Activated CD4-positive, alpha-beta T cell treated with anti-CD3 and anti-CD28 coated beads, Interleukin-2, amount 10 ng/mL, durations not matched to agents 24 days and 14 days (primary cell): ENCODE measurements around the gene HDC. TPM values are rescaled to one million over a fixed set of nuclear protein-coding genes. Genes with fewer than 3 reads are reported as not detected.

Source experiments
- DNase-seq: peaks from one replicate; pipeline ENCODE4 v3.0.0; 2022
- H3K27ac Mint-ChIP-seq: one replicate; pipeline ENCODE4 v1.8.0; 2022; ENCODE audit warnings: mild to moderate bottlenecking, mixed read lengths
- H3K27me3 Mint-ChIP-seq: one replicate; pipeline ENCODE4 v1.8.0; 2022; ENCODE audit warnings: mixed read lengths
- H3K36me3 Mint-ChIP-seq: one replicate; pipeline ENCODE4 v1.8.0; 2022; ENCODE audit warnings: low read depth, mild to moderate bottlenecking, mixed read lengths
- H3K4me1 Mint-ChIP-seq: one replicate; pipeline ENCODE4 v1.8.0; 2021; ENCODE audit warnings: mixed read lengths
- H3K4me3 Mint-ChIP-seq: one replicate; pipeline ENCODE4 v1.8.0; 2022; ENCODE audit warnings: mild to moderate bottlenecking, moderate library complexity, mixed read lengths
- H3K9me3 Mint-ChIP-seq: one replicate; pipeline ENCODE4 v1.8.0; 2021; ENCODE audit warnings: mixed read lengths
- intact Hi-C: fragments of 100-400 bp; cut with micrococcal nuclease; formaldehyde crosslinking; loops from one replicate; pipeline ENCODE4 v1.15.1; 2023
- total RNA-seq: library from RNA; stranded (reverse); gene quantifications from 2 replicates; pipeline ENCODE4 v1.2.3, GENCODE V29; 2022

Gene HDC
- total RNA-seq, 1 donor from 2014 or later, result 3.1 TPM

DNA sequence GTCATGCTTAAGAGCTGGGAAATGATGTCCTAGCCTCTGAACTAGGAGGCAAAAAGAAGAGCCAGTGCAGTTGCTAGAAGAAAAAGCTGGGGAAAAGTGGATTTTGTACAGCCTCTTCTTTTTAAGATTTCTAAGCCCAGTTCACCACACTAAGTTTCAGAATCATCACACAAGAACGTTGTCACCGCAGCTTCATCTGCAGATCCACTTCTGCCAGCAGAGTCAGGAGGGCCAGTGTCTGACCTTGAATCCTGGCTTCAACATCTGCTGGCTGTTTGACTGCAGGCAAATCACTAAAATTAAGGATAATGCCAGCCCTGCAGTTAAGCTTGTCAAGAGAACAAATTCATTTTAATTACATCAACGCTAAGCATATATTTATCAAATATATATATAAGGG lies 36.2 kb downstream of the HDC start:
- no peaks in the 10 kb centered on the region for H3K9me3 Mint-ChIP-seq
- H3K27ac Mint-ChIP-seq, result no peak overlapping the region
- no peak overlapping the region for H3K4me3 Mint-ChIP-seq
- peaks cover 6% of the 10 kb centered on the region for H3K4me1 Mint-ChIP-seq
- no peak for DNase-seq
- intact Hi-C loops, result no loop called here
- no peaks in the 10 kb centered on the region for H3K27me3 Mint-ChIP-seq
- peaks cover 66% of the 10 kb centered on the region for H3K36me3 Mint-ChIP-seq

DNA sequence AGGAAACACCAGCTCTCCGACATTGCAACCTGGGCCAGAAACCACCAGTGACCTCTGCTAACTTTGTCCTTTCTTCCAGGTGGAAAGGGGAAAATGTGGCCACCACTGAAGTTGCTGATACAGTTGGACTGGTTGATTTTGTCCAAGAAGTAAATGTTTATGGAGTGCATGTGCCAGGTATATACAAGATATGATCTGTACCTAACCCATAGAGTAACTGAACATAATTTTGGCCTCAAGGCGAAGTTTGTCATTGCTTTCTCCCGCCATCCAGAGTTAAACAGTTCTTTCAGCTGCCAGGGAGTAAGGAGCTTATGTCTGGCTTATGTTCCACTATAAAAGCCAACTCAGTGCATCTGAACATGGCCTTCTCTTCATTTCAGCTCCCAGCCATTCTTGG lies 36.7 kb downstream of the HDC start:
- Mint-ChIP-seq H3K4me3 (no peak overlapping the region), H3K27me3 (no peaks in the 10 kb centered on the region), H3K27ac (no peak overlapping the region), H3K36me3 (peaks cover 62% of the 10 kb centered on the region), H3K4me1 (peaks cover 5% of the 10 kb centered on the region), H3K9me3 (no peaks in the 10 kb centered on the region)
- no peak for DNase-seq
- intact Hi-C loops, result no loop called here

DNA sequence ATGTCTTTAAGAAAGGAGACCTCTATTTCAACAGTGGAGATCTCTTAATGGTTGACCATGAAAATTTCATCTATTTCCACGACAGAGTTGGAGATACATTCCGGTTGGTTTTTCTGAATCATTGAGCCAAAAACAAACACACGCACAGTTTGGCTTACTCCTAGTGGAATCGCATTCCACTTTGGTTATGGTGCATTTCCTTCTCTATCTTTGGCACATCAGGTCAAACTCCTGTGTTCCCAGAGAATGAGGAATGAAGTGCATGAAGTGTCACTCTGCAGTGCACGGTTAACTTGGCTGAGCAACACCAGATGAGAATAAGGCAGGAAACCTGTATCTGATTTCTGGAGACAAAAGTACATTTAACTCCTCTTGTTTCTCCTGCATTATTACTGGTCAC lies 38.5 kb downstream of the HDC start:
- H3K4me1 Mint-ChIP-seq, result peaks cover 2% of the 10 kb centered on the region
- intact Hi-C loops, result no loop called here
- DNase-seq, result no peak
- no peaks in the 10 kb centered on the region for H3K27me3 Mint-ChIP-seq
- peaks cover 64% of the 10 kb centered on the region for H3K36me3 Mint-ChIP-seq
- no peak overlapping the region for H3K27ac Mint-ChIP-seq
- H3K4me3 Mint-ChIP-seq, result no peak overlapping the region
- no peaks in the 10 kb centered on the region for H3K9me3 Mint-ChIP-seq

DNA sequence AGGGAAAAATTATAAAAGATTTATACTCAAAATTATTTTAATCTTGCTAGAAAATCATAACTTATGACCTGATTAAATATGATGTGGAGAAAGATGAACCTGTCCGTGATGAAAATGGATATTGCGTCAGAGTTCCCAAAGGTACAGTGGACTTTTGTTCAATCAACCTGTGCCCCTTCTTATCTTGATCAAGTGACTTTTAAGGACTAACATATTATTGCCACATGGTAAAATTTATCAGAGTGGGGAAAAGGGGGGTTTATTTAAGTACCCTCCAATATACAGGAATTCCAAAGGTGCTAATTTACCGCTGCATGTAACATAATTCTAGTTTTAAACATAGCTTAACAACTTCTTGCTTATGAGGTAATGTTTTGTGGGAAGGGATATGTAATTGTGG lies 39.6 kb downstream of the HDC start:
- H3K4me3 Mint-ChIP-seq, result no peak overlapping the region
- no peaks in the 10 kb centered on the region for H3K27me3 Mint-ChIP-seq
- H3K36me3 Mint-ChIP-seq, result peaks cover 60% of the 10 kb centered on the region
- DNase-seq, result no peak
- intact Hi-C loops, result no loop called here
- H3K9me3 Mint-ChIP-seq, result no peaks in the 10 kb centered on the region
- peaks cover 2% of the 10 kb centered on the region for H3K4me1 Mint-ChIP-seq
- no peak overlapping the region for H3K27ac Mint-ChIP-seq

DNA sequence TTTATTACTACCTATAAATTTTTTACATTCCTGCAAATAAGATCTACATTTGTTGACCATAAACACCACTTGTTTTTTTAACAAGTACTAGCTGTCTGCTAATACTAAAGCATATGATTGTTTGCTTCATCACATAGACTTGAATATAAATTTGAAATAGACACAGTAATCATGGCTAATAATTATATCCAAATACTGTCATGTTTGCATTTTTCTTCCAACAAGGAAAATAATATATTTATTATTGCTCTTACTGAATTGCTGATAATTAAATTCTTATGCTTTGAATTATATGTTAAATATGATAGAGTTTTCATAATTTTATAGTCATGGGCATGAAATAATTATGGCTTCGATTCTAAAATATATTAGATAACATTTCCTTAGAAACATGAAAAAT lies 40.5 kb downstream of the HDC start:
- Mint-ChIP-seq H3K27me3 (no peaks in the 10 kb centered on the region), H3K4me1 (peaks cover 10% of the 10 kb centered on the region), H3K36me3 (peaks cover 61% of the 10 kb centered on the region), H3K4me3 (no peak overlapping the region), H3K9me3 (no peaks in the 10 kb centered on the region), H3K27ac (no peak overlapping the region)
- no peak for DNase-seq
- intact Hi-C loops, result no loop called here

DNA sequence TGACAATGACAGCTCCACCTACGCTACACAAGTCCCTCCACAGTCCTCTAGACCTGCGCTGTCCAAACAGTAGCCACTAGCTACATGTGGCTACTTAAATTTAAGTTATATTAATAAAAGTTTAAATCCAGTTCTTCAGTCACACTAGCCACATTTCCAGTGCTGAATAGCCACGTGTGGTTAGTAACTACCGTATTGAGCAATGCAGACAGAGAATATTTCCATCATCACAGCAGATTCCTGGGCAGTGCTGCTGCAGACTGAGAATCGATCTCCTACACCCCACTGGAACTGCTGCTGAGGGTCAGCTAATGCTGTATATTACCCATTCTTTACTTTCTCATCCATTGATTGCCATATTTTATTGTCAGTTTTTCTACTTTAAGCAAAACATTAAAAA lies 40.9 kb downstream of the HDC start:
- Mint-ChIP-seq H3K27ac (no peak overlapping the region), H3K36me3 (peaks cover 66% of the 10 kb centered on the region), H3K4me1 (peaks cover 14% of the 10 kb centered on the region), H3K27me3 (no peaks in the 10 kb centered on the region), H3K9me3 (no peaks in the 10 kb centered on the region), H3K4me3 (no peak overlapping the region)
- DNase-seq, result no peak
- intact Hi-C loops, result no loop called here

DNA sequence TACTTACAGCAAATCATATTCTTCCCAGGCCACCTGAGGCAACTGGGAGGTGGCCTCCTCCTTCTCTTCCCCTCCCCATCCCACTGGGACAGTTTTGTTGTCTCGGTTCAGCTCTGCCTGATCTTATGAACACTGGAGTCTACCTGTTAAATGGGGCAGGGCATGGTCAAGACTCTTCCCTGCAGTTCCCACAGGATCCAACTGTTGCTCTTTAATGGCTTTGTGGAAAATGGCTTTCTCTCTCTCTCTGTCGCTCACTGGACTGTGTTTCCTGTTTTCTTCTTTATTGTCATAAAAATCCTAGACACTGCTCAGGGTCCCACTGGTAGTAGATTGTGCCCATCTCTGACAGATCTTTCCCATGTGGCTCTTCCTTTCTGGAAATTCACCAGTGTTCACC lies 43.3 kb downstream of the HDC start:
- Mint-ChIP-seq H3K36me3 (peaks cover 61% of the 10 kb centered on the region), H3K27me3 (no peaks in the 10 kb centered on the region), H3K9me3 (no peaks in the 10 kb centered on the region), H3K4me3 (no peak overlapping the region), H3K27ac (peak overlapping the region; percentile 8), H3K4me1 (peaks cover 23% of the 10 kb centered on the region)
- intact Hi-C loops, result no loop called here
- no peak for DNase-seq

DNA sequence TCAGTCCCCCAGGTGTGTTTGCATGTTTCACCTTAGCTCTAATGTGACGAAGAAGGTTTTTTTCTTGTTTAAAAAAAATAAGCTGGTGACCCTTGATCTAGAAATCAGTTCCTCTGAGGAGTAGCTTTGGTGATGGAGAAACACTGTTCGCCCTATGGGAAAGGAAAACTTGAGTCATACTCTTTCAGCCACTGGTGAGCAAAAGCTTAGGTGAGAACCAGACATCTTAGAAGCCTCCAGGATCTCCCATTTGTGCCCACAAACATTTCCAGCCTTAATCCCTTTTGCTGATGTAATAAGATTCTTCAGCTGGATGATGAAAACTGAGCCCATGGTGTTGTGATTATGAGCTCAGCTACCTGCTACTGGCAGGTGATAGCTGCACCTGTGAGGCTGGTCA lies 45.7 kb downstream of the HDC start:
- Mint-ChIP-seq H3K4me3 (no peak overlapping the region), H3K27me3 (no peaks in the 10 kb centered on the region), H3K4me1 (peaks cover 26% of the 10 kb centered on the region), H3K27ac (peak overlapping the region; percentile 70), H3K36me3 (peaks cover 61% of the 10 kb centered on the region), H3K9me3 (peaks cover 5% of the 10 kb centered on the region)
- intact Hi-C loops, result no loop called here
- DNase-seq, result no peak

DNA sequence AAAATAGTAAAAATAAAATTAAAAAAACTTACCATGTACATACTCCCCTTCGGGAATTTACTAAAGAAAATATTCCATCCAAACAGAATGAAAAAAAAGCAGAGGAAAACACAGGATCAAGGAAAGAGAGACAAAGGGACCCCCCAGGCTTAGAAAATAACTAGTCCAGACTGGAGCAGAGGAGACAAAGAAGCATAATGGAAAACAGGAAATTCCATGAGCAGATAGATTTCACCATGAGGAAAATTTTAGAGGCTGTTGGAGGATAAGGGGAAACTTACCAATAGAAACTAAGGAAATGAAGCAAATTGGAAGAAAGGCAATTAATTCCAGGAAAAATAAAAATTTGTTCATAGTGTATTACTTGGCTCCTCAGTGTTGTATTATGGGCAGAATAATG lies 46.8 kb downstream of the HDC start:
- intact Hi-C loops, result no loop called here
- H3K4me3 Mint-ChIP-seq, result no peak overlapping the region
- H3K27ac Mint-ChIP-seq, result no peak overlapping the region
- H3K36me3 Mint-ChIP-seq, result peaks cover 68% of the 10 kb centered on the region
- DNase-seq, result no peak
- peaks cover 29% of the 10 kb centered on the region for H3K4me1 Mint-ChIP-seq
- peaks cover 9% of the 10 kb centered on the region for H3K9me3 Mint-ChIP-seq
- no peaks in the 10 kb centered on the region for H3K27me3 Mint-ChIP-seq

DNA sequence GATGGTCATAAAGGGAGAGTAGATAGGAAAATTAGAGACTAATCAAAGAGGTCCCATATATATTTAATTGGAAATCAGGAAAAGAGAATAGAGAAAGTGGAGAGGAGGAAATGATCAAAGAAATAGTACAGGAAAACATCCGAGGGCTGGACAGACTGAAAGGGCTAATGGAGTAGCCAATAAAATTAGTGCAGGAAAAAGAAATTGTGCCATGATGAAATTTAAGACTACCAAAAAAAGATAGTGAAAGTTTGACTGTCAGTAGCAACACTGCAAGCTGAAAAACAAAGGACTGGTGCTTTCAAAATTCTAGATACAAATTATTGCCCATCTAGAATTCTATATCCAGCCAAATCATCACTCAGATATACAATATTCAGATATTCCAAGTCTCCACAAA lies 47.2 kb downstream of the HDC start:
- Mint-ChIP-seq H3K9me3 (peaks cover 11% of the 10 kb centered on the region), H3K4me3 (no peak overlapping the region), H3K4me1 (peaks cover 30% of the 10 kb centered on the region), H3K27ac (peak overlapping the region; percentile 53), H3K36me3 (peaks cover 66% of the 10 kb centered on the region), H3K27me3 (no peaks in the 10 kb centered on the region)
- DNase-seq, result no peak
- intact Hi-C loops, result no loop called here

DNA sequence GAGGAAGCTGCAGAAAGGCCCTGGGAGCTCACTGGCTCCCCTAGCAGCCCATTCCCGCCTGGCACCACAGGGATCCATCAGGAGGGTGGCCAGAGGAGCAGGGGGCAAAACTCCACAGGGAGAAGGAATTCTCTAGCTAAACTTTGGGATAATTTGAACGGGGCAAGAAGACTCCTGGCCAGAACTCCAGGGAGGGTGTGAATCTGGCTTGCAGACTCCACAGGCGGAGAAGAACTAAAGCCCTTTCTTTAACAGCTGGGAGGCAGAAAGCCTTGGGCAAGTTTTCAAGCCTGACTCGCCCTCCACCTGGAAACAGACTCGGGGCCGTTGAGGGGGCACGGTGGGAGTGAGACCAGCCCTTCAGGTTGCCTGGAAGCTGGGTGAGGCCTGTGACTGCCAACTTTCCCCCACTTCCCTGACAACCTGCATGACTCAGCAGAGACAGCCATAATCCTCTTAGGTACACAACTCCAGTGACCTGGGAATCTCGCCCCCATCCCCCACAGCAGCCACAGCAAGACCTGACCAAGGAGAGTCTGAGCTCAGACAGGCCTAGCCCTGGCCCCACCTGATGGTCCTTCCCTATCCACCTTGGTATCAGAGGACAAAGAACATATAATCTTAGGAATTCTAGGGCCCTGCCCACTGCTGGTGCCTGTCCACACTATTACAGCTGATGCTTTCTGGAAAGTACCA lies 54.9 kb downstream of the HDC start:
- peaks cover 10% of the 10 kb centered on the region for H3K4me1 Mint-ChIP-seq
- H3K27me3 Mint-ChIP-seq, result no peaks in the 10 kb centered on the region
- intact Hi-C loops, result no loop called here
- peaks cover 32% of the 10 kb centered on the region for H3K9me3 Mint-ChIP-seq
- DNase-seq, result no peak
- no peak overlapping the region for H3K27ac Mint-ChIP-seq
- no peak overlapping the region for H3K4me3 Mint-ChIP-seq
- H3K36me3 Mint-ChIP-seq, result peaks cover 92% of the 10 kb centered on the region

DNA sequence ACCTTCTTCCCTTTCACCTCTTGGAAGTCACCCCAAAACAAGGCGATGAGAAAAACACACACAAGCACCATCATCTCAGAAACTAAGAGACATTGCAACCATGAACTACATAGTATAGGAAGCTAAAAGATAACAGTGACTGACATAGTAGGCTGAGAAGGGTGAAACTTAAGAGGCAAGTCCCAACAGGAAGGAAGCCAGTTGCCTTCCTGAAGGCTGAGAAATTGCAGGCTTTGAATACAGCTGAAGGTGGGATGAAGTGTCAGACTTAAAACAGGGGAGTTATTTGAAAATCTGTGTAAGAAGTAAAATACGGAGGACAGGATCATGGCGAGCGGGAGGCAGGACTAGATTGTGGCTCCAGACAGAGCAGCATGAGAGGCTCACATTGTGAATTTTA lies 55.7 kb downstream of the HDC start:
- Mint-ChIP-seq H3K27me3 (no peaks in the 10 kb centered on the region), H3K4me1 (peaks cover 10% of the 10 kb centered on the region), H3K27ac (no peak overlapping the region), H3K4me3 (no peak overlapping the region), H3K9me3 (peaks cover 27% of the 10 kb centered on the region), H3K36me3 (peaks cover 96% of the 10 kb centered on the region)
- intact Hi-C loops, result no loop called here
- DNase-seq, result no peak

DNA sequence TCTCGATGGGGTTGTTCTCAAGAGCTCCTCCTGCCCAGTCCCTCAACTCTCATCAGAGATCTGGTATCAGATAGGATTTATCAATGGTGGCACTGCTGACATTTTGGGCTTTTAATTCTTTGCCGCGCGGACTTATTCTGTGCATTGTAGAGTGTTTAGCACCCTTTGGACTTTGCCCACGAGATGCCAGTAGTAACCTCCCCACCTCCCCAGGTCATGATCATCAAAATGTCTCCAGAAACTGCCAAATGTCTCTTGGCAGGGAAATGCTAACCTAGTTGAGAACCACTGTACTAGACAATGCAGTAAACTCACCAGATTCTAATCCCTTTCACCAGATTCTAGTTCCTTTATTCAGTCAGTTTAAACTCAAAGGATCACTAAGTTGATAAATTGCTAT lies 59.5 kb downstream of the HDC start:
- no peak overlapping the region for H3K4me3 Mint-ChIP-seq
- peaks cover 4% of the 10 kb centered on the region for H3K9me3 Mint-ChIP-seq
- H3K36me3 Mint-ChIP-seq, result peaks cover 81% of the 10 kb centered on the region
- no peak for DNase-seq
- intact Hi-C loops, result no loop called here
- H3K27ac Mint-ChIP-seq, result no peak overlapping the region
- peaks cover 3% of the 10 kb centered on the region for H3K4me1 Mint-ChIP-seq
- H3K27me3 Mint-ChIP-seq, result no peaks in the 10 kb centered on the region

DNA sequence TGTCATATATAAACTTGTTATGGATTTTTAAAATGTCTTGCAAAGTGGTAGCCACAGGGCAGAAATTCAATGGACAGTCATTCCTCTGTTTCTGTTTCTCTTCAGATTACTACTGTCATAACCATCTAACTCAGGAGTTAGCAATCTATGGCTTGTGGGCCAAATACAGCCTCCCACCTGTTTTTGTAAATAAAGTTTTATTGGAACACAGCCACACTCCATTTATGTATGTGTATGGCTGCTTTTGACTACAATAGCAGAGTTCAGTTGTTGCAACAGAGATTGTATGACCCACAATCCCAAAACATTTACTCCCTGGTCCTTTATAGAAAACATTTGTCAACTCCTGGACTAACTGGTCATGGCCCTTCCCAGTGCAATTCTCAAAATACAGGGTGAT lies 63.5 kb downstream of the HDC start:
- Mint-ChIP-seq H3K4me3 (no peak overlapping the region), H3K36me3 (peaks cover 68% of the 10 kb centered on the region), H3K9me3 (no peaks in the 10 kb centered on the region), H3K4me1 (no peaks in the 10 kb centered on the region), H3K27me3 (no peaks in the 10 kb centered on the region), H3K27ac (no peak overlapping the region)
- no peak for DNase-seq
- intact Hi-C loops, result no loop called here

DNA sequence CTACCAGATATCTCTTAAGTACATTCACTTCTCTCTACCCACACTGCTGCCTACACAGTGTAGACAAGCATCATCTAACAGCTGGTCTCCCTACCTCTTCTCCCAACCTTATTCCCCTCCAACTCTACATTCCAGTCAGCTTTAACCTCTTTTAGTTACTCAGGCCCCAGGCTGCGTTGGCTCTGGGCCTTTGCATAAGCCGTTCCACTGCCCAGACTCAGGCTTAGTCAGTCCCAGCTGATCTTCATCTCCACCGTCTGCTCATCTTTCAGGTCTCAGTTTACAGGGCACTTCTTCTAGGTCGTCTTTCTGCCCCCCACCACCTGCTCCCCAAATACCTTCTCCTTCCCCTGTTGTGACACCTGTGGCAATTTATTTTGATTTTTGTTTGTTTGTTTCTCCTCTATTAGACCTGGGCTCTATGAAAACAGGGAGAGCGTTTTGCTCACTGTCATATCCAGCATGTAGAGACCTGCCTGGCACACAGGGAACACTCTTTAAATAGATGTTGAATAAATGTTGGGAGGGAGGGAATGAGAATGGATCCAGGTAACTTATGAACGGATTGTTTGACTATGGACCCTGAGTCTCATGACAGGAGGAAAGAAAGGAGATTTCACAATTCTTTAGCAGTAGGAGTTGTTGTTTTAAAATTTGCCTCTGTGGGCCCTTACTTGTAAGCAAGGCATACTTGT lies 72.5 kb downstream of the HDC start:
- intact Hi-C loops, result no loop called here
- no peaks in the 10 kb centered on the region for H3K27me3 Mint-ChIP-seq
- H3K36me3 Mint-ChIP-seq, result peaks cover 63% of the 10 kb centered on the region
- H3K4me1 Mint-ChIP-seq, result peaks cover 33% of the 10 kb centered on the region
- H3K4me3 Mint-ChIP-seq, result no peak overlapping the region
- DNase-seq, result no peak
- H3K27ac Mint-ChIP-seq, result peak overlapping the region; percentile 21
- H3K9me3 Mint-ChIP-seq, result no peaks in the 10 kb centered on the region
